Gastroesophageal sphincter (tissue), 3 donors: ENCODE data around the gene ITK.

Experiments used
- POLR2A ChIP-seq, 2 donors: fragments of 450-650 bp; IDR thresholded peaks; one replicate each; pipeline ENCODE4 v1.6.1; 2017; ENCODE audit warnings: antibody characterized with exemption in 2 of 2, mild to moderate bottlenecking in 2 of 2, moderate library complexity in 1 of 2
- POLR2AphosphoS5 ChIP-seq: sonication (generic); formaldehyde crosslinking; IDR thresholded peaks from one replicate; pipeline ENCODE4 v1.6.1; 2017; ENCODE audit warnings: antibody characterized with exemption
- TF ChIP-seq, protein P1 (sequence below), 4 experiments: fragments of 200-600 bp in 2 of 4; fragments of 450-650 bp in 2 of 4; sonication (generic) in 1 of 4; IDR thresholded peaks; one replicate each; pipeline ENCODE4 v1.5.1; 2017 to 2019; ENCODE audit warnings: antibody characterized with exemption in 4 of 4, mild to moderate bottlenecking in 2 of 4, moderate library complexity in 2 of 4

GRCh38 chr5:157283434-157283833 lies 102.8 kb downstream of the ITK start:
- no peak for TF ChIP-seq POLR2AphosphoS5
- TF ChIP-seq, protein P1, sequence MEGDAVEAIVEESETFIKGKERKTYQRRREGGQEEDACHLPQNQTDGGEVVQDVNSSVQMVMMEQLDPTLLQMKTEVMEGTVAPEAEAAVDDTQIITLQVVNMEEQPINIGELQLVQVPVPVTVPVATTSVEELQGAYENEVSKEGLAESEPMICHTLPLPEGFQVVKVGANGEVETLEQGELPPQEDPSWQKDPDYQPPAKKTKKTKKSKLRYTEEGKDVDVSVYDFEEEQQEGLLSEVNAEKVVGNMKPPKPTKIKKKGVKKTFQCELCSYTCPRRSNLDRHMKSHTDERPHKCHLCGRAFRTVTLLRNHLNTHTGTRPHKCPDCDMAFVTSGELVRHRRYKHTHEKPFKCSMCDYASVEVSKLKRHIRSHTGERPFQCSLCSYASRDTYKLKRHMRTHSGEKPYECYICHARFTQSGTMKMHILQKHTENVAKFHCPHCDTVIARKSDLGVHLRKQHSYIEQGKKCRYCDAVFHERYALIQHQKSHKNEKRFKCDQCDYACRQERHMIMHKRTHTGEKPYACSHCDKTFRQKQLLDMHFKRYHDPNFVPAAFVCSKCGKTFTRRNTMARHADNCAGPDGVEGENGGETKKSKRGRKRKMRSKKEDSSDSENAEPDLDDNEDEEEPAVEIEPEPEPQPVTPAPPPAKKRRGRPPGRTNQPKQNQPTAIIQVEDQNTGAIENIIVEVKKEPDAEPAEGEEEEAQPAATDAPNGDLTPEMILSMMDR (IDR thresholded peaks at IDR 0.05) = no peak
- TF ChIP-seq POLR2A (IDR thresholded peaks at IDR 0.05) = no peak
